KOPT-K1 (cell line): ENCODE measurements around the gene TLE7.

Experiments
- H3K27ac ChIP-seq: fragments of 200-600 bp; sonication (generic); 2 replicates; pipeline ENCODE4 v1.5.1; 2016; ENCODE audit warnings: antibody characterized with exemption, mild to moderate bottlenecking, low read depth, low read length; ENCODE audit not compliant: poor library complexity, severe bottlenecking
- H3K36me3 ChIP-seq: fragments of 200-600 bp; sonication (generic); 2 replicates; pipeline ENCODE4 v1.5.1; 2017; ENCODE audit warnings: antibody characterized with exemption, mild to moderate bottlenecking, low read length, moderate library complexity; ENCODE audit not compliant: insufficient read depth
- H3K9me3 ChIP-seq: fragments of 200-600 bp; sonication (generic); 2 replicates; pipeline ENCODE4 v1.5.1; 2017; ENCODE audit warnings: antibody characterized with exemption, low read length, mild to moderate bottlenecking; ENCODE audit not compliant: insufficient read depth, poor library complexity, severe bottlenecking

Gene TLE7

DNA sequence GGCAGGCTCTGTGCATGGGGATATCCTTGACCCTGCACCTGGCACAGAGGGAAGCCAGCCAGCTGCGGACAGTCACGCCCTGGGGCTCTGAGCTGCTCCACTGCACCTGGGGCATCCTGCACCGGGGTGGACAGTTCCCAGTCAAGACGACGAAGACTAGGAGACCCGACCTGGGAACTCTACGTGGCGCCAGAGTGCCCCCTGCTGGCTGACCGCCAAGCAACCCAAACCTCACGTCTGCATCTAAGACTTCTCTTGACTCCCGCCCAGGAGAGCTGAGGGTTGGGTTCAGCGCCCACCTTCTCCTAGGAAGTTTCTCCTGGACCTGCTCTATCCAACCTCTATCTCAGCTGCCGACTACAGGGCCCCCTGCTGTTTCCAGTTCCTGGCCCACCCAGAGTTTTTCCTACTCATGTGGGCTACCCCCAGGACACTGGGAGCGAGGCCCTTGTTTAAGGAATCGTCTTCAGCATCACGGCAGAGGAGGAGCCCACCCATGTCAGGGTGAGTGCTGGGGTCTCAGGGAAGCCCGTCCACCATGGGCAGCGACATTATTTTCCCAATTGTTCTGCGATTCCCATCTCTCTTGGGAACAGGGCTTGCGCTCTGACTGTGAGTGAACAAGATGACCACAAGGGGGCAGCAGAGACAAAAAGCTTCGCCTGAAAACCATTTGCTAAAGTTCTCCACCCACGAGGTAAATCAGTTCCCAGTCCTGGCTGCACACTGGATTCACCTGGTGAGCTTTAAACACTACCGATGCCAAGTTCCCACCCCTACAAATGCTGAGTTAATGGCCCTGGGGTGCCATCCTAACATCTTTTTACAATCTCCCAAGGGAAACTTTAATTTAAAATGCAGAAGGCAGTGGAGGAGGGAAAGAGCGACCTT is 29.3 kb downstream of the TLE7 start:
- H3K27ac ChIP-seq: no peak overlapping the region
- H3K36me3 ChIP-seq: no peaks in the 10 kb centered on the region
- no peaks in the 10 kb centered on the region for H3K9me3 ChIP-seq

- Histone ChIP-seq H3K36me3 (no peaks in the 10 kb centered on the region), H3K9me3 (no peaks in the 10 kb centered on the region)
Observed at GRCh38 chr16:71410146-71410545, 31.7 kb downstream of the TLE7 start.

DNA sequence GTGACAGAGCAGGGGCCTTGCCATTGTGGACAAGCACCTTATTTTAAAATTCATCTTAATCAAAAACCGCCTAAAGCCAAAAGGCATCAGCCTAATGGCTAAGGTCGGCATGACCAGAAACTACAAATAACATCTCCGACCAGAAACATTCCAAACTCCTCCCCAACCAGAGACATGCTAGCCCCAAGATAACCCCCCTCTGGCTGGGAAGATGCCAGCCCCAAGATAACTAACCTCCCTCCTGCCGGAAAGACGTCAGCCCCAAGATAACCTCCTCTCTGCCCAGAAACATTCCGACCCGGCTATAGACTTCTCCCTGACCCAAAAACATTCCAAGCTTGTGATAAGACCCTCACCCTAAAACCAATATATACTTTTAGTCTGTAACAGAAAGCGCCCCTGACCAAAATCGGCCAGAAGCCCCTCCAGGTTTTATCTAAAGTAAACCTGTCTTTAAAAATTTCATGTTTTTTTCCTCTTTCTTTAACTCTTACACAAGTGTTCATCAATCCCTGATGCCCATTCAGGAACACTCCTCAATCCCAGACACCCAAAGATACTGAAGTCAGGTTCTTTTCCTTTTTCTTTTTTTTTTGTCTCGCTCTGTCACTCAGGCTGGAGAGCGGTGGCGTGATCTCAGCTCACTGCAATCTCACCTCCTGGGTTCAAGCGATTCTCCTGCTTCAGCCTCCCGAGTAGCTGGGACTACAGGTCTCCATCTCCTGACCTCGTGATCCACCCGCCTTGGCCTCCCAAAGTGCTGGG is 32.7 kb downstream of the TLE7 start:
- peaks cover 8% of the 10 kb centered on the region for H3K9me3 ChIP-seq
- H3K36me3 ChIP-seq: no peaks in the 10 kb centered on the region
- no peak overlapping the region for H3K27ac ChIP-seq

More at GRCh38 chr16:71410146-71410545, 31.7 kb downstream of the TLE7 start:
- H3K27ac ChIP-seq: no peak overlapping the region

- H3K27ac ChIP-seq: no peak overlapping the region
- no peaks in the 10 kb centered on the region for H3K36me3 ChIP-seq
- peaks cover 8% of the 10 kb centered on the region for H3K9me3 ChIP-seq
Observed at GRCh38 chr16:71408536-71408935, 33.3 kb downstream of the TLE7 start.

DNA sequence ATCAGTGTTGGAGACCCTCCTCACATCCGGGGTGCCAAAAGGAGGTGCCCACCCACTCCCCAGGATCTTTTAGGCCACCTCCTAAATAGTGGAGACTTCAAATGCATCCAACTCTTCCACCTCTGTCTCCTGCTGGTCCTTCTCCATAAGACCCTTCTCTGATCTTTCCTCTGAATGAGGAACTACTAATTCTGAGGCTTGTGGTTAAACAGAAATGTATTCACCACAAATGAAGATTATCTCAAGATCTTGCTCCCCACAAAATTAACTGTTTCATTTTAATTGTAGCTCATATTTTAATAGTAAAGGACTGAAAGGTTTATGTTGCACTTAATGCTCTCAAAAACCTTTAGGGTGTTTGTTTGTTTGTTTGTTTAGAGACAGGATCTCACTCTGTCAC is 34.1 kb downstream of the TLE7 start:
- H3K36me3 ChIP-seq: no peaks in the 10 kb centered on the region
- H3K9me3 ChIP-seq: peaks cover 8% of the 10 kb centered on the region
- no peak overlapping the region for H3K27ac ChIP-seq

GRCh38 chr16:71406724-71407123 is 35.1 kb downstream of the TLE7 start:
- Histone ChIP-seq H3K36me3 (no peaks in the 10 kb centered on the region), H3K9me3 (peaks cover 8% of the 10 kb centered on the region), H3K27ac (no peak overlapping the region)

- Histone ChIP-seq H3K27ac (no peak overlapping the region), H3K9me3 (peaks cover 8% of the 10 kb centered on the region), H3K36me3 (no peaks in the 10 kb centered on the region)
Observed at GRCh38 chr16:71406316-71406715, 35.5 kb downstream of the TLE7 start.

GRCh38 chr16:71404364-71404763 is 37.5 kb downstream of the TLE7 start:
- Histone ChIP-seq H3K36me3 (no peaks in the 10 kb centered on the region), H3K9me3 (peaks cover 8% of the 10 kb centered on the region), H3K27ac (no peak overlapping the region)

- H3K36me3 ChIP-seq: no peaks in the 10 kb centered on the region
- peaks cover 8% of the 10 kb centered on the region for H3K9me3 ChIP-seq
- H3K27ac ChIP-seq: no peak overlapping the region
Observed at GRCh38 chr16:71402674-71403073, 39.2 kb downstream of the TLE7 start.

DNA sequence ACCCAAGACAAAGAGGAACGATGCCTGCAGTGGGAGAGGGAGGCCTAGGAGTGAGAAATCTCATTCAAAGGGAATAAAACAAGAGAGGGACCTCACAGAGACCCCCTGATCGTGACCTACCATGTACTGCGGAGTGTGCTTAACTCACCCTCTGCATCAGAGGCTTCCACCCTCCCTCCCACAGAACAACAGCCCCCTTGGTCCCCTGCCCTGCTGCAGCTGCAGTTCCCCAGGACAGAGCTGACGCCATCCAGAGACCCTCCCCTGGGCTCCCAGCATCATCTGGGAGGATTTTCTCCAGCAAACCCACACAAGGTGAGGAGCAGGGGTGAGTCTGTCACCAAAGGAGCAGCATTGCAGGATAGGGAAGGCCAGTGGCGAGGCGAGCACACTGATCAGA is 39.8 kb downstream of the TLE7 start:
- Histone ChIP-seq H3K27ac (no peak overlapping the region), H3K36me3 (no peaks in the 10 kb centered on the region), H3K9me3 (peaks cover 8% of the 10 kb centered on the region)

- no peaks in the 10 kb centered on the region for H3K36me3 ChIP-seq
- peaks cover 8% of the 10 kb centered on the region for H3K9me3 ChIP-seq
- no peak overlapping the region for H3K27ac ChIP-seq
Observed at GRCh38 chr16:71399801-71400563, 41.9 kb downstream of the TLE7 start.

DNA sequence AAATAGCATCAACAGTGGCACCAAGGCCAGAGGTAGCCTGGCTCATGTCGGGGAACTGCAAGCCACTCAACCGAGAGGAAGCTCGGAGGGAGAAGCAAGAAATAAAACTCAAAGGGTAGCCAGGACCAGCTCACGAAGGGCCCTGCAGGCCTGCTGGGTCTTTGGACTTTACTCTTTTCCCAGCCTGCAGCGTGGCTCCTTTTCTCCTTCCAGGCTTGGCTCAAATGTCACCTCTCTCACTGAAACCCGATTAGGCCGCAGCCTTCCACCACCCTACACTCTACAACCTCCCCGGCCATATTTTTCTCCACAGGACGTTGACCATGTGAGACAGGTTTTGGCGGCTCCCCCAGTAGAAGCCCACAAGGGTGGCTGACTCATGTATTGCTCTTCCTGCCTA is 45.3 kb downstream of the TLE7 start:
- no peaks in the 10 kb centered on the region for H3K36me3 ChIP-seq
- H3K9me3 ChIP-seq: no peaks in the 10 kb centered on the region
- no peak overlapping the region for H3K27ac ChIP-seq

- no peaks in the 10 kb centered on the region for H3K9me3 ChIP-seq
- H3K27ac ChIP-seq: no peak overlapping the region
Observed at GRCh38 chr16:71389330-71389729, 52.5 kb downstream of the TLE7 start.

DNA sequence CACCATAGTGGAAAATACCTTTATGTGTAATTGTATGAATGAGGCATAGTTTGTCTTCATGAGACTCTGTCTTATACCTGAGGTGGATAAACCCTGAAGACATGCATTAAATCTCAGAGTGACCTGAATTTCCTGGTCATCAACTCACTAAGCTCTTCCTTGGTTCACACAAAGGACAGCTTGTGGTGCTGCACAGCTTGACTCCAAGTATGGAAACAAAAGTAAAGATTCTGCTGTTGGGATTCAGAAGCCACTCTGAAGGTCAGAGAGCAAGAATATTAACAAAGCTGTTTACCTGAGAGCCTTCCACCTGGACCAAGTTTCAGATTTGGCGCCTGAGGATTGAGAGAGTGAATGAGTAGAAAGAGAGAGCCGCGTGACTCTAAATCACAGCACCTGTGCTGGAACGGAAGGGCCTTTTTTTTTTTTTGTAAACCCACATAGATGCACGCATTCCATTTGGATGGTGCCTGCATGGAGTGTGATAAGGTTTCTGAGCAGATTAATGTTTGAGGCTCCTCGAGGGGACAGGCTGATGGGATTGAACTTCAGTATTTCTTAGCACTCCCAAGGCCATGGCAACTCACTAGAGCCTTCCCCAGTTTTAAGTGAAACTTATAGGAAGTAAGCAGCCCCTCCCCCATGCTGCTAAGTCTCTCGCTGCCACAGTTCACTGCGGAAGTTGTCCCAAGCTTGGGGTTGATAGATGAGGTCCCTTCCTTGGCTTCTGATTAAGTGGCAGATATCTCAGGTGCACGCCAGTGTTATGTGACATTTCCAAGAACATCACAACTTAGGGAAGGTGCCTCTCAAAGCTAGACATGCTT is 54.6 kb downstream of the TLE7 start:
- H3K9me3 ChIP-seq: no peaks in the 10 kb centered on the region
- H3K36me3 ChIP-seq: no peaks in the 10 kb centered on the region
- H3K27ac ChIP-seq: no peak overlapping the region

More at GRCh38 chr16:71389330-71389729, 52.5 kb downstream of the TLE7 start:
- H3K36me3 ChIP-seq: no peaks in the 10 kb centered on the region
